Kidney (tissue), 14 donors: Measurements from ENCODE around the gene PCSK2. TPM values are rescaled to one million over a fixed set of nuclear protein-coding genes. Genes with fewer than 3 reads are reported as not detected.

Experiments
- DNase-seq, 5 donors: peaks; one replicate each; pipeline ENCODE4 v3.0.0-alpha.2; 2013 to 2020
- FAIRE-seq: peaks from 2 replicates; lab custom pipeline; 2012; peaks lifted over from hg19 to GRCh38; lab: Jason Lieb, UNC
- H3K27ac ChIP-seq, 2 donors: one replicate each; pipeline ENCODE4 v1.7.0; 2013; ENCODE audit warnings: low read depth in 2 of 2, low read length in 2 of 2, inconsistent platforms in 1 of 2
- H3K27me3 ChIP-seq: one replicate; pipeline ENCODE4 v1.7.1; 2013; ENCODE audit warnings: low read length, inconsistent platforms; ENCODE audit not compliant: control insufficient read depth, insufficient read depth
- H3K36me3 ChIP-seq, 3 donors: one replicate each; pipeline versions ENCODE4 v1.7.0 to v1.7.1; 2013; ENCODE audit warnings: low read length in 3 of 3, control low read depth in 1 of 3, inconsistent platforms in 1 of 3; ENCODE audit not compliant: insufficient read depth in 3 of 3, control insufficient read depth in 2 of 3
- H3K4me1 ChIP-seq, 3 donors: one replicate each; pipeline versions ENCODE4 v1.7.0 to v1.7.1; 2013; ENCODE audit warnings: low read length in 3 of 3, inconsistent platforms in 1 of 3, low read depth in 1 of 3; ENCODE audit not compliant: control insufficient read depth in 2 of 3, insufficient read depth in 2 of 3
- H3K4me3 ChIP-seq, 3 donors: one replicate each; pipeline versions ENCODE4 v1.7.0 to v1.8.1; 2013; ENCODE audit warnings: low read length in 3 of 3, control low read depth in 1 of 3, inconsistent platforms in 1 of 3
- H3K9ac ChIP-seq, 3 donors: one replicate each; pipeline versions ENCODE4 v1.7.0 to v1.7.1; 2013; ENCODE audit warnings: low read length in 3 of 3, control low read depth in 1 of 3, inconsistent platforms in 1 of 3
- H3K9me3 ChIP-seq, 3 donors: one replicate each; pipeline versions ENCODE4 v1.7.0 to v1.7.1; 2013; ENCODE audit warnings: low read length in 3 of 3, control low read depth in 1 of 3, inconsistent platforms in 1 of 3; ENCODE audit not compliant: control insufficient read depth in 2 of 3, insufficient read depth in 1 of 3
- CTCF ChIP-seq: IDR thresholded peaks from 3 replicates; pipeline ENCODE4 v1.5.1; 2012; ENCODE audit warnings: mild to moderate bottlenecking, moderate library complexity, borderline replicate concordance; ENCODE audit not compliant: insufficient read depth; ENCODE audit errors: extremely low read depth
- intact Hi-C: fragments of 100-400 bp; cut with DNase I; formaldehyde crosslinking; loops from one replicate; pipeline ENCODE4 v1.11.1; 2022
- polyA plus RNA-seq: library from polyadenylated mRNA; stranded (reverse); fragments of 350-450 nt; fragmentation: Illumina TruSeq; extraction: RNeasy Lipid Tissue Mini Kit (QIAGEN cat#74804); gene quantifications from one replicate; pipeline ENCODE4 v1.2.3, GENCODE V29; 2014; ENCODE audit warnings: low read depth, low replicate concordance; ENCODE audit not compliant: insufficient read depth
- total RNA-seq: library from RNA; stranded (reverse); fragmentation: NEBNext Ultra II Directional; extraction: Animal tissue kit (Norgen Biotek cat#: 25700); gene quantifications from one replicate; pipeline ENCODE4 v1.2.1, GENCODE V29; 2021
- donor health status: control.
- donor health status: control.
- donor health status: control.
- donor health status: control.
- donor health status: control.
- donor health status: DM: yes; HTN: yes; CAD: no.
- donor health status: Normal renal cell carcinoma (clear cell type).

PCSK2 gene
- total and polyA plus RNA-seq, 2 donors from 2014 or later = 0.22 to 0.54 TPM

- H3K36me3 ChIP-seq = no peaks in the 10 kb centered on the region
- H3K4me3 ChIP-seq = no peak overlapping the region
- intact Hi-C loops = no loop called here
- H3K27me3 ChIP-seq = peaks cover 2% of the 10 kb centered on the region
- H3K9me3 ChIP-seq = no peaks in the 10 kb centered on the region
- H3K9ac ChIP-seq = no peak overlapping the region
- TF ChIP-seq CTCF = no peak
- DNase-seq (no peak), FAIRE-seq (no peak)
- no peak overlapping the region for H3K27ac ChIP-seq
- no peaks in the 10 kb centered on the region for H3K4me1 ChIP-seq
Measured at GRCh38 chr20:17449031-17449430, 222.2 kb downstream of the PCSK2 start.

- TF ChIP-seq CTCF = no peak
- DNase-seq (no peak), FAIRE-seq (no peak)
- no peaks in the 10 kb centered on the region for H3K4me1 ChIP-seq
- no peak overlapping the region for H3K9ac ChIP-seq
- H3K4me3 ChIP-seq = no peak overlapping the region
- no peak overlapping the region for H3K27ac ChIP-seq
- H3K9me3 ChIP-seq = no peaks in the 10 kb centered on the region
- intact Hi-C loops = no loop called here
- H3K36me3 ChIP-seq = no peaks in the 10 kb centered on the region
- H3K27me3 ChIP-seq = no peaks in the 10 kb centered on the region
Measured at GRCh38 chr20:17452441-17452840, 225.6 kb downstream of the PCSK2 start.

- DNase-seq (no peak), FAIRE-seq (no peak)
- Histone ChIP-seq H3K4me3 (no peak overlapping the region), H3K36me3 (no peaks in the 10 kb centered on the region), H3K27ac (no peak overlapping the region), H3K27me3 (no peaks in the 10 kb centered on the region), H3K4me1 (no peaks in the 10 kb centered on the region), H3K9ac (no peak overlapping the region), H3K9me3 (no peaks in the 10 kb centered on the region)
- intact Hi-C loops = no loop called here
- no peak for TF ChIP-seq CTCF
Measured at GRCh38 chr20:17453592-17453991, 226.8 kb downstream of the PCSK2 start.

- H3K4me3 ChIP-seq = no peak overlapping the region
- intact Hi-C loops = no loop called here
- no peak for FAIRE-seq
- no peak overlapping the region for H3K9ac ChIP-seq
- no peak for TF ChIP-seq CTCF
- H3K36me3 ChIP-seq = no peaks in the 10 kb centered on the region
- no peaks in the 10 kb centered on the region for H3K4me1 ChIP-seq
- H3K27ac ChIP-seq = no peak overlapping the region
- DNase-seq = no peak
- no peaks in the 10 kb centered on the region for H3K27me3 ChIP-seq
- H3K9me3 ChIP-seq = no peaks in the 10 kb centered on the region
Measured at GRCh38 chr20:17456279-17456678, 229.4 kb downstream of the PCSK2 start.
